ENCODE measurements around the gene MPLKIP.
"Not testable (repeated sequence)": the region's sequence is repeated elsewhere in the genome, so short reads cannot be mapped to it uniquely, and the experiment has no call there.

Gene MPLKIP

DNA sequence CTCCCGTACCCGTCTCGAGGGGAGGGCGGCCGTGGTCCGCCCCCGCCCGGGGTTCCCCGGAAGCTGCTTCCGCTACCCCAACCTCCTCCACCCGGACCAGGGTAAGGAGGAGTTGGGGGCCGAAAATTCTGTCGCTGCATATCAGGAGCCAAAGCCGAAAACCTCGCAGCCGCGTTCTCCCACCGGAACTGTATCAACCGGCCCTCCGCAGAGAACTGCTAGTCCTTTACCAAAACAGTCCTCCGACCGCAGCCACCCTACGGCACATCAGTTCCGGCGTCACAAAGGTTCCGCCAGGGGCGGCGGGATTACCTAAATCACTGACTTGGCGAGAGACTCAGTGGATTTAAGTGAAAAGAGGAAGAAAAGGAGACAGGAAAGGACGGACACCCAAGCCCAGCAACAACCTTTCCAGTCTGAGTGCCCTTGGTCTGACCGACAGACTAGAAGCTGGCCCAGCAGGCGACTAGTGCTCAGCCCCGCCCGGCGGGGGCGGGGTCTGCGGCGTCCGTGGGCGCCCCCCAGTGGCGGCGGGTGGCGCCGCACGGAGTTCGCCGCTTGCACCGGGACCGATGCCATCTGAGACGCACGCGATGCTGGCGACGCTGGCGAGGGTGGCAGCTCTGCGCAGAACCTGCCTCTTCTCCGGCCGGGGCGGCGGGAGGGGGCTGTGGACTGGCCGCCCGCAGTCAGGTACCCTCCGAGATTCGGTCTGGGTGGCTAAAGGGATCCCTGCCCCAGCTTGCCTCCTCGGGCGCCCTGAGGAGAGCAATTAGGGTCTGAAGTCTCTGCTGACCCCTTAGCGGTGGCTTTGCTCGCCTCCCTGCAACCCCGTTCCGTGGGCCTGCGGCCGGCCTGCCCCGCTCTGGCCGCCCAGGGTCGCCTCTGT, at the start of gene MPLKIP, which contains the start of gene SUGCT:
MPLKIP (minus strand) TSS at position 195 of the 889 bp plus-strand sequence; CDS start at position 140, 55 bp downstream.
SUGCT (plus strand) TSS at position 578 of the 889 bp plus-strand sequence.
- peak; percentile 98 for DNase-seq

- no peak for DNase-seq
Measured at GRCh38 chr7:40182452-40182851, 48.0 kb upstream of the MPLKIP start.

DNA sequence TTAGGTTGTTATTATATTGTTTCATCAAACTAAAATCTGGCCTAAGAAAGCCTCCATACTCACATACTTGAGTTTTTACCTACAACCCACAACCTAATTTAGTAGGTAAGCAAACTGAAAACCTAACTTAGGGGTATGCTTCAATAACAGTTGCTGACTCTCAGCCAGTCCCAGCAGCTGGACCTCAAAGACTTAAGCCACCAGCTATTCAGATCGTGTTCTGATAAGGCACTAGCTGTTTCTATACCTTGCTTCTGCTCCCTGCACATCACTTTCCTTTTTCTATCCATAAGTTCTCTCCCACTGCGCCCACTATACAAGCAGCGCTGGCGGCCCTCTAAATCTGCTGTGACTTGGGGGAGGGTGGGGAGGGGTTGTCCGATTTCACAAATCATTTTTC, 42.6 kb upstream of the MPLKIP start:
- no peak for DNase-seq

DNA sequence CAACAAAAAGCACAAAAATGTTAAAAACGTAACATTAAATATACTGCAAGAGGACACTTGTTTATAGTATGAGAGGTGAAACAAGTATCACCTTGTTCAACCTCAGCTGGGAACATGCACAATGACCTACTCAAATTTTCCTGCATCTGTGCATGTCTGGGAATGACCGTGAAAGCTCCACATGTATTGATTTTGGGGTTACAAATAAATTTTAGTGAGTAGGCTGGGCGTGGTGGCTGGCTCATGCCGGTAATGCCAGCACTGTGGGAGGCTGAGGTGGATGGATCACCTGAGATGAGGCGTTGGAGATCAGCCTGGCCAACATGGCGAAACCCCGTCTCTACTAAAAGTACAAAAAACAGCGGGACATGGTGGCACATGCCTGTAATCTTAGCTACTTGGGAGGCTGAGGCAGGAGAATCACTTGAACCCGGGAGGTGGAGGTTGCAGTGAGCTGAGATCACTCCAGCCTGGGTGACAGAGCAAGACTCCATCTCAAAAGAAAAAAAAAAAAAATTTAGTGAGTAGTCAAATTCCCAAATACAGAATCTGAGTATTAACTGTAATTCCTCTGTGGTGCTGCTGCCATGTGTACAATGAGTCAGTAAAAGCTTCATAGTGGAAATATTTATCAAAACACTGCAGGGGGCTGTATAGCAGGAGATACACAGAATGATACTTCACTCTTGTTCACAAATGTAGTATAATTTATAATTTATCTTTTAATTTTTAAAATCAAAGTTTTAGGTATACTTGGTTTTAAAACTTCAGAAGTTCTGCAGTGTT, 41.5 kb upstream of the MPLKIP start:
- DNase-seq: no peak

- DNase-seq: not testable (repeated sequence)
Measured at GRCh38 chr7:40175256-40175655, 40.8 kb upstream of the MPLKIP start.

GRCh38 chr7:40173121-40173520, 38.7 kb upstream of the MPLKIP start:
- DNase-seq: not testable (repeated sequence)

DNA sequence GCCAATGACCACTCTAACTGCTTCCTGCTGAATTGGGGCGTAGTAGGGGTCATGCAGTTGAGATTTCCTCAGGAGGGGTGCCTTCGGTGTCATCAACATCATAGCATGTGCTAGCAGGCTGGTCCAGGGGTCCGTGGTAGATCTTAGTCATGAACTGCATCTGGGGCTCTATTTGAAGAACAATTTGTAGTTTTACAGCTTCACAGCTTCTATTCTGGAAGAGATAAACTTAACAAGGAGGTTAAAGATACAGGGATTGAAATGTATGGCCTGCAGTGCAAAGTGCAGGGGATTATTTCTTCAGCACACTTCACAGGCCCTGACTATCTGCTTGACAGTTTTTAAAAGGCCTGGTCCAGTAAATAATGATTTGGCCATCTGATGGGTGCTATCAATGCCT, 33.8 kb upstream of the MPLKIP start:
- not testable (repeated sequence) for DNase-seq

GRCh38 chr7:40167291-40167690, 32.9 kb upstream of the MPLKIP start:
- no peak for DNase-seq

DNA sequence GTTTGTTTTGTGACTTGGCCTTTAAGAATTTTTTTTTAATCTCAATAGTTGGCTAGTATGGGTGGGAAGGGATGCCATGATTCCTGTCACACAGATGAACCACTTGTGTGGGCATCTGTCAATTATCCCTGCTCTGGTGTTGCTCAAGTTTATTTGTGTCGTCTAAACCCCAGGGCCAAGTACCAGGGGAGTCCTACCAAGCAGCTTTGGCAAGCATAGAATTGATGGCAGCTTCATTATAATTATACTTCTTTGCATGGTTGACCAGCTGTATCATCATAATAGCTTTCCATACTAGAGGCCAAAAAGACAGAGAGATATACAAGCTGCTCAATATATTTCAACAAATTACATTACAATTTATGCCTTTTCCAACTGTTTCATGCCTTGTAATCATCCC, 30.8 kb upstream of the MPLKIP start:
- DNase-seq: no peak

- no peak for DNase-seq
Measured at GRCh38 chr7:40162516-40162915, 28.1 kb upstream of the MPLKIP start.

GRCh38 chr7:40156988-40157387, 22.6 kb upstream of the MPLKIP start:
- no peak for DNase-seq

DNA sequence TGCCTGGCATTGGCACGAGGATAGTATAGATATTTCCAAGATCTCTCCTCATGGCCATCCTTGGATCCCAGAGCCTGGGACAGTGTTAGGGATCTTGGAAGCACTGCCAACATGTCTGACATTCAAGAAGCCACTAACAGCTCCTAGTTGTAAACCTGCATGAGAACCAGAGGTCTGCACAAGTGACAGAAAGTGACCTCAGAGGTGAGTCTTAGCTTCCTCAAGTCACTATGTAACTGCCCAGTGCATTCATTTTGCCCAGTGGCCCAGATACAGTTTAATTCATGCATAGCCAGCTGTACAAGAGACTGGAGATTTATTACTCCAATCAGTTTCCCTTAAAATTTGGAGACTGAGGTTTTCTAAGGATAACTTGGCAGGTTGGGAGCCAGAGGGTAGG, 17.1 kb upstream of the MPLKIP start:
- no peak for DNase-seq

DNA sequence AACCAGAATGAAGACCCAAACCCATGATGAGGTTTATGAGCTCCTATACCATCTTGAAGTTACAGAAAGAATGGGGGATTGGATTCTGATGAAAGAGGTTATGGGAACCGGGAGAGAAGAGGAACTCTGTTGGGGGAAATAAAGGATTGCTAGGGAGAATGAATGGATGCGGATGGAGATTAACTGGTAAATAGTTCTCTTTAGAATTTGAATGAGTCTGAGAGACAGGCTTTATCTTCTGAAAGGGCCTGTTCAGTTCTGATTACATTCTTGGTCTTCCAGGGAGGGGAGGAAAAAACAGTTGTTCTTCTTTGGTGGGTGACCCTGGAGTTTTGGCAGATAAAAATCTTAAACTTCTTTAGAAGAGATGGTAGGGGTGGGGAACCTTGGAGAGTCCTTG, 14.2 kb upstream of the MPLKIP start:
- DNase-seq: no peak

DNA sequence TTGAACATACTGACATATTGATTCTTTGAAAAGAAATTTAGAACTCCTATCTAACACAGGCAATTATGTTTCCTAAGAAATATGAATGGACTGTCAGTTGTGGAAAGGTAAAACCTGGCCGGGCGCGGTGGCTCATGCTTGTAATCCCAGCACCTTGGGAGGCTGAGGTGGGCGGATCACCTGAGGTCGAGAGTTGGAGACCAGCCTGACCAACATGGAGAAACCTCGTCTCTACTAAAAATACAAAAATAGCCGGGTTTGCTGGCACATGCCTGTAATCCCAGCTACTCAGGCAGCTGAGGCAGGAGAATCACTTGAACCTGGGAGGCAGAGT, 13.8 kb upstream of the MPLKIP start:
- DNase-seq: not testable (repeated sequence)

DNA sequence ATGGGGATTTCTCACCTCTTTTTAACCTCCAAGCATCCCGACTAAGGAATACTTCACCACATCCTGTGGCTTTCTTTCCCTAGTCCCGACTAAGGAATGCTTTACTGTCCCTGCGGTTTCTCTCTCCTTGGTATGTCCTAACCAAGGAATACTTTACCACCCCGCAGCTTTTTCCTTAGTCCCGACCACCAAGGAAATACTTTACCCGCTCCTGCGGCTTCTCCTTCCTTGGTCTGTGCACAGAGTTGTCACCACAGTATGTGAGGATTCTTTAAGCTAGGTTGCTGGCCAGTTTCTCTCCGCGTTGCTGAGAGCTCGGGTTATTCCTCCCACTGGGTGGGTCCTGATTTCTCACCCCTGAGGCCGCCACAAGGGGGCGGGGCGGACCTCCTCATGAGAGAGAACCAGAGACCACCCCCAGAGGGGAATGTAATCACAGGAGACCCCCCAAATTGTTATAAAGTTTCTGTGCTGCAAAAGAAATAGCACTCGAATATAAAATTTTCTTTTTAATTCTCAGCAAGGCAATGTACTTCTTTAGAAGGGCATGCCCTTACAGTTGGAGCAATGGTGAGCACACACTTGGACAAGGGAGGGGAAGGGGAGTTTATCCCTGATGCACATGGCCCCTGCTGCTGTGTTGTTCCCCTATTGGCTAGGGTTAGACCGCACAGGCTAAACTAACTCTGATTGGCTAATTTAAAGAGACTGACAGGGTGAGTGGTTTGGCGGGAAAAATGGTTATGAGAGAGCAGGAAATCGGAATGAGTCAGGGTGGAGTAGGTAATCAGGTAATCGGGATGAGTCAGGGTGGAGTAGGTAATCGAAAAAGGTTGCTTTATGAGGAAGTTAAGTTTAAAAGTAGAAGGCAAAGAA, 13.2 kb upstream of the MPLKIP start:
- DNase-seq: no peak

- not testable (repeated sequence) for DNase-seq
Measured at GRCh38 chr7:40145596-40146130, 11.2 kb upstream of the MPLKIP start.

GRCh38 chr7:40141916-40142315, 7.5 kb upstream of the MPLKIP start:
- not testable (repeated sequence) for DNase-seq

DNA sequence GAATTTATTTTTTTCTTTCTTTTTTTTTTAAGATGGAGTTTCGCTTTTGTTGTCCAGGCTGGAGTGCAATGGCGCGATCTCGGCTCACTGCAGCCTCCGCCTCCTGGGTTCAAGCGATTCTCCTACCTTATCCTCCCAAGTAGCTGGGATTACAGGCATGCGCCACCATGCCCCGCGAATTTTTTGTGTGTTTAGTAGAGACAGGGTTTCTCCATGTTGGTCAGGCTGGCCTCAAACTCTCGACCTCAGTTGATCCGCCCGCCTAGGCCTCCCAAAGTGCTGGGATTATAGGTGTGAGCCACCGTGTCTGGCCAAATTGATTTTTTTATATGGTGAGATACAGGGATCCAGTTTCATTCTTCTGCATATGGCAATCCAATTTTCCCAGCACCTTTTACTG, 5.5 kb upstream of the MPLKIP start:
- not testable (repeated sequence) for DNase-seq

- DNase-seq: no peak
Measured at GRCh38 chr7:40138973-40139372, 4.6 kb upstream of the MPLKIP start.

DNA sequence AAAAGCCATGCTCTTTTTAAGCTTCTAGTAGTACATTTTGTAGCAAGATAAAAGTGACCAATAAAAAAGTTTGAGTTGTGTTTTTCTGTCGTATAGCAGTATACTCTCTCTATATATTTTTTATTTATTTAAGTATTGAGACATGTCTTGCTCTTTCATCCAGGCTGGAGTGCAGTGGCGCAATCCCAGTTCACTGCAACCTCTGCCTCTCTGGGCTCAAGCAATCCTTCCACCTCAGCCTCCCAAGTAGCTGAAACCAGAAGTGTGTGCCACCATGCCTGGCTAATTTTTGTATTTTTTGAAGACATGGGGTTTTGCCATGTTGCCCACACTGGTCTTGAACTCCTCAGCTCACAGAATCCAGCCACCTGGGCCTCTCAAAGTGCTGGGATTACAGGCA, 3.1 kb upstream of the MPLKIP start:
- DNase-seq: no peak

DNA sequence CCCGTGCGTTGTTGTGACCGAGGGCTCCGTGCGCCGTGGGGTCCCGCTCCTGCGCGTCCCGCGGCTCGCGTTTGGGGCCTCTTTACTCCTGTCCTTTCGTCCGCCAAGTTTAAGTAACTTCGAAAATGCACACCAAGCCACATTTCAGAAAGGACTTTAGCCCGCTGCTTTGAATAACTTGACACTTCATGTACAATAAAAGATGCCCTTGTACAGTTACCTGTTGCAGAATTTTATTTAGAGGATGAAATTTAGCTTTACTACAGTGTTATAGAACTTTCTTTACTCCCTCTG, 842 bp upstream of the MPLKIP start:
- no peak for DNase-seq

GRCh38 chr7:40133561-40134427, 628 bp downstream of the MPLKIP start:
- DNase-seq: peak; percentile 54

Measured in KG1 (cell line).